Measurements from ENCODE around the gene MAG.

MAG gene

GRCh38 chr19:35274323-35274722 is 17.6 kb upstream of the MAG start:
- ATAC-seq, result no peak
- TF ChIP-seq CSDC2 (CRISPR knock-in tag; IDR thresholded peaks at IDR 0.05), result no peak
- TF ChIP-seq BACH2 (CRISPR knock-in tag; IDR thresholded peaks at IDR 0.05; ENCODE audit: borderline replicate concordance), result no peak
- no peak for TF ChIP-seq GLIS3 (CRISPR knock-in tag; IDR thresholded peaks at IDR 0.05)

GRCh38 chr19:35276706-35277281 is 15.2 kb upstream of the MAG start:
- TF ChIP-seq TOX (CRISPR knock-in tag; IDR thresholded peaks at IDR 0.05; ENCODE audit: borderline replicate concordance) (no peak), PATZ1 (CRISPR knock-in tag; IDR thresholded peaks at IDR 0.05; ENCODE audit: borderline replicate concordance) (no peak), PPARA (CRISPR knock-in tag; IDR thresholded peaks at IDR 0.05; ENCODE audit: borderline replicate concordance) (no peak), TCF4 (CRISPR knock-in tag; IDR thresholded peaks at IDR 0.05; ENCODE audit: borderline replicate concordance) (no peak), CSDC2 (CRISPR knock-in tag; IDR thresholded peaks at IDR 0.05) (no peak), ZC3H10 (CRISPR knock-in tag; IDR thresholded peaks at IDR 0.05) (no peak), POU6F1 (CRISPR knock-in tag; IDR thresholded peaks at IDR 0.05; ENCODE audit: borderline replicate concordance, low read depth) (no peak), ZFP3 (CRISPR knock-in tag; IDR thresholded peaks at IDR 0.05) (no peak), BACH2 (CRISPR knock-in tag; IDR thresholded peaks at IDR 0.05; ENCODE audit: borderline replicate concordance) (no peak), ZFP30 (CRISPR knock-in tag; IDR thresholded peaks at IDR 0.05) (no peak), CSRNP3 (CRISPR knock-in tag; IDR thresholded peaks at IDR 0.05) (no peak), CREB5 (CRISPR knock-in tag; IDR thresholded peaks at IDR 0.05; ENCODE audit: low read depth) (no peak), ZNF8 (CRISPR knock-in tag; IDR thresholded peaks at IDR 0.05) (no peak), ARNTL (CRISPR knock-in tag; IDR thresholded peaks at IDR 0.05; ENCODE audit: borderline replicate concordance, low read depth) (no peak), OSR1 (CRISPR knock-in tag; IDR thresholded peaks at IDR 0.05) (no peak), SNAI2 (CRISPR knock-in tag; IDR thresholded peaks at IDR 0.05) (no peak), ZNF565 (CRISPR knock-in tag; conservative IDR thresholded peaks at IDR 0.05; ENCODE audit: low read depth) (no peak), GLIS3 (CRISPR knock-in tag; IDR thresholded peaks at IDR 0.05) (no peak)
- TF ChIP-seq, protein P1, sequence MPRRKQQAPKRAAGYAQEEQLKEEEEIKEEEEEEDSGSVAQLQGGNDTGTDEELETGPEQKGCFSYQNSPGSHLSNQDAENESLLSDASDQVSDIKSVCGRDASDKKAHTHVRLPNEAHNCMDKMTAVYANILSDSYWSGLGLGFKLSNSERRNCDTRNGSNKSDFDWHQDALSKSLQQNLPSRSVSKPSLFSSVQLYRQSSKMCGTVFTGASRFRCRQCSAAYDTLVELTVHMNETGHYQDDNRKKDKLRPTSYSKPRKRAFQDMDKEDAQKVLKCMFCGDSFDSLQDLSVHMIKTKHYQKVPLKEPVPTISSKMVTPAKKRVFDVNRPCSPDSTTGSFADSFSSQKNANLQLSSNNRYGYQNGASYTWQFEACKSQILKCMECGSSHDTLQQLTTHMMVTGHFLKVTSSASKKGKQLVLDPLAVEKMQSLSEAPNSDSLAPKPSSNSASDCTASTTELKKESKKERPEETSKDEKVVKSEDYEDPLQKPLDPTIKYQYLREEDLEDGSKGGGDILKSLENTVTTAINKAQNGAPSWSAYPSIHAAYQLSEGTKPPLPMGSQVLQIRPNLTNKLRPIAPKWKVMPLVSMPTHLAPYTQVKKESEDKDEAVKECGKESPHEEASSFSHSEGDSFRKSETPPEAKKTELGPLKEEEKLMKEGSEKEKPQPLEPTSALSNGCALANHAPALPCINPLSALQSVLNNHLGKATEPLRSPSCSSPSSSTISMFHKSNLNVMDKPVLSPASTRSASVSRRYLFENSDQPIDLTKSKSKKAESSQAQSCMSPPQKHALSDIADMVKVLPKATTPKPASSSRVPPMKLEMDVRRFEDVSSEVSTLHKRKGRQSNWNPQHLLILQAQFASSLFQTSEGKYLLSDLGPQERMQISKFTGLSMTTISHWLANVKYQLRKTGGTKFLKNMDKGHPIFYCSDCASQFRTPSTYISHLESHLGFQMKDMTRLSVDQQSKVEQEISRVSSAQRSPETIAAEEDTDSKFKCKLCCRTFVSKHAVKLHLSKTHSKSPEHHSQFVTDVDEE (CRISPR knock-in tag; IDR thresholded peaks at IDR 0.05), result no peak
- no peak for ATAC-seq

- no peak for ATAC-seq
- TF ChIP-seq CREB5 (CRISPR knock-in tag; IDR thresholded peaks at IDR 0.05; ENCODE audit: low read depth), result no peak
- no peak for TF ChIP-seq CSRNP3 (CRISPR knock-in tag; IDR thresholded peaks at IDR 0.05)
- TF ChIP-seq ZFP3 (CRISPR knock-in tag; IDR thresholded peaks at IDR 0.05), result no peak
- TF ChIP-seq TCF4 (CRISPR knock-in tag; IDR thresholded peaks at IDR 0.05; ENCODE audit: borderline replicate concordance), result no peak
These were observed 13.2 kb upstream of the MAG start for GRCh38 chr19:35278578-35279284.

All from SK-N-SH treated with all-trans-retinoic acid at 6 μM for 48 hours (cell line).